ENCODE data around the gene SYAP1.
"Not testable (repeated sequence)": the region's sequence is repeated elsewhere in the genome, so short reads cannot be mapped to it uniquely, and the experiment has no call there.

SYAP1 gene

DNA sequence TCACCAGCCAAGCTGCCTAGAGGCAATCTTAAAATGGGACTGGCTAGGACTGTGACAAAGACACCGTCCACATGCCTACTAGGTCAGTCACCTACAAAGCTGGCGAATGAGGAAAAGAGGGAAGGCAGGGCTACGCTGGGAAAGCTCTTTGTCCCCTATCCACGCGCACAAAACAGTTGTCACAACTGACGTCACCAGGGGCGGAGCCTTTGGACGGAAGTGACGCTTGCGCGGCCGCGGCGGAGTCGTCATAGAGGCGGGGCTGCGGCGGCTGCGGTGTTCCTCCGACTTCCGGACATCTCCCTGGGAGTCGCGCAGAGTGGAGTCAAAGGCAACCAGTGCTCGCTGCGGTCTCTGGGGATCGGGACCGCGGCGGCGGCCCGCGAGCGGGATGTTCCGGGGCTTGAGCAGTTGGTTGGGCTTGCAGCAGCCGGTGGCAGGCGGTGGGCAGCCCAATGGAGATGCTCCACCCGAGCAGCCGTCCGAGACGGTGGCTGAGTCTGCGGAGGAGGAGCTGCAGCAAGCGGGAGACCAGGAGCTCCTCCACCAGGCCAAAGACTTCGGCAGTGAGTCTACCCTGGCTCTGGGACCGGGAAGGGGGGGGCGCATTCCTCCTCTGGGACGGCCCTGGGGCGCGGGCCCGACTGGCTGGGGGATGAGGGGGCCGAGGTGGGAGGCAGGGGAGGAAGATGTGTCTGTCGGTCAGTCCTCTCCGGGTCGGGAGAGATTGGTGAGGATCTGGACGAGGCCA lies at the start of gene SYAP1:
TSS of gene SYAP1 (plus strand) at position 279 of the 751 bp plus-strand sequence. CDS start at position 392, 113 bp downstream.
- DNase-seq, result peak; percentile 99

GRCh38 chrX:16671005-16671404 lies 48.4 kb upstream of the SYAP1 start:
- DNase-seq, result no peak

DNA sequence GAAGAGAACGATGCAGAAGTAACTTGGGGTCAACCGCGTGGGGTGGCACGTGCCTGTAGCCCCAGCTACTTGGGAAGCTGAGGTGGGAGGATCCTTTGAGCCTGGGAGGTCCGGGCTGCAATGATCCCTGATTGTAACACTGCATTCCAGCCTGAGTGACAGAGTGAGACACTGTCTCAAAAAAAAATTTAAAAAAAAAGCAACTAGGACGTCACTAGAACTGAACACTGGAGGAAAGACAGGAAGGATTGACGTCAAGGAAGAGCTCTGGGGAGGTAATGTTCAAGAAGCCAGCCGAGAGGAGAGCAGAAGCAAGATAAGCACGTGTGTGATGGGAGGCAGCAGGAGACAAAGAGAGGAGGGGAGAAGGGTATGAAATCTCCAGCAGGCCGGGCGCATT lies 40.7 kb upstream of the SYAP1 start:
- no peak for DNase-seq

DNA sequence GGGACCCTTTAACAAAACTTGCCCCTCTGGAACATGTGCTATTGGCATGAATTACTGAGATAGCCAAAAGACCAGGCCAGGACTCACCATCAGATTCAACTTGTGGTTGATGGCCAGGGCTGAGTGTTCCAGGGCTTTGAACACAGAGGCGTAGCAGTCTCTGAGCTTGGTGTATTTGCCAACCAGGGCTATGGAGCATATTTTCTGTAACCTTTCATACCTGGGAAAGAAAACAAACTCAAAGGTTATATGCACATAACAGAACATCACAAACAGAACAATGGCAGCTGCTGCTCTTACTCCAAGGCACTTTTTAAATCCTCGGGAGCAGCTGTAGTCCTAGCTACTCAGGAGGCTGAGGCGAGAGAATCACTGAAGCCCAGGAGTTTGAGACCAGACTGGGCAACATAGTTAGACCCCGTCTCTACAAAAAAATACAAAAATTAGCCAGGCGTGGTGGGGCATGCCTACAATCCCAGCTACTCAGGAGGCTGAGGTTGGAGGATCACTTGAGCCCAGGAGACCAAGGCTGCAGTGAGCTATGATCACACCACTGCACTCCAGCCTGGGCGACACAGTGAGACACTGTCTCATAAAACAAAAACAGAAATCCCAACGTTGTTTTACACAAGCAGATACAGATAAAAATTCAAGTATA lies 36.3 kb upstream of the SYAP1 start:
- DNase-seq, result no peak

- no peak for DNase-seq
These were observed 31.9 kb upstream of the SYAP1 start for GRCh38 chrX:16687514-16687913.

- DNase-seq, result peak; percentile 81 to 84
These were observed 24.2 kb upstream of the SYAP1 start for GRCh38 chrX:16695079-16695676.

GRCh38 chrX:16696956-16697355 lies 22.5 kb upstream of the SYAP1 start:
- DNase-seq, result no peak

GRCh38 chrX:16699389-16699788 lies 20.0 kb upstream of the SYAP1 start:
- no peak for DNase-seq

- DNase-seq, result no peak
These were observed 18.7 kb upstream of the SYAP1 start for GRCh38 chrX:16700734-16701133.

- no peak for DNase-seq
These were observed 16.5 kb upstream of the SYAP1 start for GRCh38 chrX:16702700-16703599.

DNA sequence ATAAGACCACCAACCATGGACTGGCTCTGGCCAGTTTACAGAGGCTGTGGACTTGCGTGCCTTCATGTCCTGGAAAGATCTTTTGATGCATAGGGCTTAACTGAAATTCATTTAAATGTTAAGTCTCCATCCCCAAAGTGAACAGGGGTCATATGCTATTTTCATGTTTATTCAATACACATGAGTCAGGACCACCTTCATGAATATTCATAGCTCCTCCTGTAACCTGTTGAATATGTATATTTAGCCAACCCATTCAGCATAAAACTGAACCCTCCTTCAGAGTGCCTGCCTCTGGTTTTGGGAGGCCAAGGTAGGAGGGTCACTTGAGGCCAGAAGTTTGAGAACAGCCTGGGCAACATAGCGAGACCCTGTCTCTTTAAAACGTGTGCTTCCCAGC lies 14.0 kb upstream of the SYAP1 start:
- DNase-seq, result no peak

DNA sequence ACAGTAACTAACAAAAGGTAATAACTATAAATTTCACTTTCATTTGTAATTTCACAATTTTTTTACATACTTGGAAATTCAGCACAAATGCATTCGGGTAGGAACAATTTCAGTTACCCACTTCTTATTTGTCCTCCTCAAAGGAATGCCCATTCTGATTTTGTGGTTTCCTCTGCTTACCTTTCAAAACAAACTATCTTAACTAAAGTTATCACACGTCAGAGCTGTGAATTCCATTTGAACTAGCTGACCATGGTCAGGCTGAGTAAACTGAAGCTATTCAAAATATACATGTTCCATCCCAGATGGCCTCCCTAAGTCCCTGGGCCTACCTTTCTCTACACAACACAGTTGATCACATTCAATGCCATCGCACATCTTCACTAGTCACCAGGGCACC lies 11.4 kb upstream of the SYAP1 start:
- DNase-seq, result no peak

- DNase-seq, result no peak
These were observed 8.1 kb upstream of the SYAP1 start for GRCh38 chrX:16711219-16711811.

- DNase-seq, result peak in 1 of 2 experiments; percentile 24
These were observed 7.4 kb upstream of the SYAP1 start for GRCh38 chrX:16711893-16712547.

DNA sequence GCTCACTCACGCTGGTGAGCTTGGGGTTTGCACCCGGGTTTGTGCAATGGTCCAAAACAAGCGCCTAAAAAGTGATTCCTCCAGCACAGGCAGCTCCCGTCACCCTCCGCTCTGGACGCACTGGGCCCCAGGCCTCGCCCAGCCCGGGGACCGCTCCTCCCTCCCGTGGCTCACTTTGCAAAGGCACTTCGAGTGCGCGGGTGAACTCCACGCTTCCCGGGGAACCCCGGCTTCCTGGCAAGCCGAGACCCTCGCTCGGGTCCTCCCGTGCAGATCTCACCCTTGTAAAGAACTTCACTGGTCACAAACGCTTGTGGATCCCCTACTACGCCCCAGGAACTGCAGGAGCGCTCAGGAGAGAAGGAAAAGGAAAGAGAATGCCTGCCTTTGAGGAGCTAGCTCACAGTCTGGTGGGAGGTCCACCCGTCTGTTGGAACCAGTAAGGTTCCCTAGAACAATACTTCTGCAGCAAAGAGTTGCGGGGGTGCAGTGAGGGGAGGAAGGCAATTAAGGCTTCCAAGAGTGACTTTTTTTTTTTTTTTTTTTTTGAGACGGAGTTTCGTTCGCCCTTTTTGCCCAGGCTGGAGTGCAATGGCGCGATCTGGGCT lies 6.8 kb upstream of the SYAP1 start, which contains the start of gene CTPS2:
TSS of gene CTPS2 (minus strand) at position 122 of the 608 bp plus-strand sequence. CDS start 9,767 bp downstream, outside the sequence.
- DNase-seq, result peak; percentile 67 to 73

DNA sequence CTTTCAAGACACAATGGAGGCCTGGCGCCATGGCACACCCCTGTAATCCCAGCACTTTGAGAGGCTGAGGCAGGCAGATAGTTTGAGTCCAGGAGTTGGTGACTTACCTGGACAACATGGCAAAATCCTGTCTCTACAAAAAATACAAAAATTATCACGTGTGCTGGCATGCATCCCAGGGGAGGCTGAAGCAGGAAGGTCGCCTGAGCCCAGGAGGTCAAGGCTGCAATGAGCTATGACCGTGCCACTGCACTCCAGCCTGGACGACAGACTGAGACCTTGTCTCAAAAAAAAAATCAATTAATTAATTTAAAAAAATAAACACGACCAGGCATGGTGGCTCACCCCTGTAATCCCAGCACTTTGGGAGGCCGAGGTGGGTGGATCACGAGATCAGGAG lies 4.9 kb upstream of the SYAP1 start:
- no peak for DNase-seq

DNA sequence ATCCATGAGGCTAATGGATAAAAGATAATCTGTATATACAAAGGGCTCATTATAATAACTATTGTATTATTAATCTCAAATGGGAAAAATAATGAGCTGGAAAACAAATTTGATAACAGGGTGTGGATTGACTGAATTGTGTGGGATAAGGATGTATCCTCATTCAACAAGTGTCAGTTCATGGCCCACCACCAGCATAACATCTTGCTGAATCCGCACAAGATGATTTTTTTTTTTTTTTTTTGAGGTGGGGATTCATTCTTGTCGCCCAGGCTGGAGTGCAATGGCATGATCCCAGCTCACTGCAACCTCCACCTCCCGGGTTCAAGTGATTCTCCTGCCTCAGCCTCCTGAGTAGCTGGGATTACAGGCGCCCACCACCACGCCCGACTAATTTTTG lies 3.8 kb upstream of the SYAP1 start:
- DNase-seq, result not testable (repeated sequence)

DNA sequence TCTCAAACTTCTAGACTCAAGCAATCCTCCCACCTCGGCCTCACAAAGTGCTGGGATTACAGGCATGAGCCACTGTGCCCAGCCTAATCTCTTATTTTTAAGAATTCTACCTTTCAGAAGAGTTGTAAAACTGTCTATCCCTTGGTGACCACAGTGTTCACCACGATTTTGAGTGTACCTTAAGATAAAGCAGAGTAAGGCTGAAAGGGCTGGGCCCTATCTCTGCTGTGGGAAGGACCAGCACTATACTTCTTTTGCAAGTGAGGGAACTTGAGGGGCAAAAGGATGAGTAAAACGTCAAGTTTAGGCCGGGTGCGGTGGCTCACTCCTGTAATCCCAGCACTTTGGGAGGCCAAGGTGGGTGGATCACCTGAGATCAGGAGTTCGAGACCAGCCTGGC lies 3.0 kb upstream of the SYAP1 start:
- DNase-seq, result not testable (repeated sequence)

- no peak for DNase-seq
These were observed 533 bp upstream of the SYAP1 start for GRCh38 chrX:16718824-16719333.

DNA sequence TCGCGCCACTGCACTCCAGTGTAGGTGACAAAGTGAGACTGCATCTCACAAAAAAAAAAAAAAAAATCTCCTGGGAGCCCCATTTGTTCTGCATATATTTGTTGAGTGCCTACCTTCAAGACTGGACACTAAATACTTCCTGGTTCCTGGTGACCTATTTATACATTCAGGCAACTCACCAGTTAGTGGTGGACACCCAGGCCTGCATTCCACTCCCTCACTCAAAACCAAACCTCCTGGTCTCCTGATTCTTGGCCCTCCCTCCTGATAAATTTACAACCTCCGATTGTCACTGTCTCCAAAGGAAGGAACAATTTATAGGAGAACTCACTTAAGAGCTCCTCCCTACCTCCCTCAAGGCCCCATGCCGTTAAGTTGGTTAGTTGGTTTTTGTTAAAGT lies 3.1 kb downstream of the SYAP1 start:
- no peak for DNase-seq

DNA sequence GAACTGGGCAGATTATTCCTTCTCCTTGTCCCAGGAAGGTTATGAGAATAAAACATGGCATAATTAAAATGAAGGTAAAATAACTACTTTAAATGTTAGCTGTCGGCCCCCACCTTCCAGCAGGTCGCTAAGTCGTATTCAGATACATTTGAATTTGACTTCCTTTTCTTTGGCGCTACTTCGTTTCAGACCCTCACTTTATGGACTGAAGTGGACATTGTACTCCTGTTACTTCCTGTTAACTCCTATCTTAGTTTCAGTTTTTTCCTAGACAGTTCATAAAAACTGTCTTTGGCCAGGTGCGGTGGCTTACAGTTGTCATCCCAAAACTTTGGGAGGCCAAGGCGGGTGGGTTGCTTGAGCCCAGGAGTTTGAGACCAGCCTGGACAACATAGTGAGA lies 5.7 kb downstream of the SYAP1 start:
- DNase-seq, result no peak
